Skeletal muscle tissue (tissue), 4 donors: ENCODE measurements around the gene CYBRD1. TPM values are rescaled to one million over a fixed set of nuclear protein-coding genes. Genes with fewer than 3 reads are reported as not detected.

Experiments
- H3K27ac ChIP-seq: one replicate; pipeline ENCODE4 v1.7.0; 2013; ENCODE audit warnings: mild to moderate bottlenecking, low read depth, low read length, inconsistent platforms
- H3K27me3 ChIP-seq, 3 donors: one replicate each; pipeline ENCODE4 v1.7.0; 2013; ENCODE audit warnings: low read length in 3 of 3; ENCODE audit not compliant: control insufficient read depth in 3 of 3, insufficient read depth in 3 of 3
- H3K36me3 ChIP-seq, 3 donors: one replicate each; pipeline ENCODE4 v1.7.0; 2013; ENCODE audit warnings: low read length in 3 of 3; ENCODE audit not compliant: control insufficient read depth in 3 of 3, insufficient read depth in 3 of 3
- H3K4me1 ChIP-seq, 3 donors: one replicate each; pipeline ENCODE4 v1.7.0; 2013; ENCODE audit warnings: low read length in 3 of 3, mild to moderate bottlenecking in 3 of 3; ENCODE audit not compliant: control insufficient read depth in 3 of 3, insufficient read depth in 3 of 3
- H3K4me3 ChIP-seq, 3 donors: one replicate each; pipeline ENCODE4 v1.7.0; 2013; ENCODE audit warnings: low read length in 3 of 3
- H3K9ac ChIP-seq, 3 donors: one replicate each; pipeline ENCODE4 v1.7.0; 2013; ENCODE audit warnings: low read length in 3 of 3, mild to moderate bottlenecking in 3 of 3, moderate library complexity in 2 of 3, low read depth in 1 of 3
- H3K9me3 ChIP-seq, 3 donors: one replicate each; pipeline ENCODE4 v1.7.0; 2013; ENCODE audit warnings: low read length in 3 of 3; ENCODE audit not compliant: control insufficient read depth in 3 of 3
- total RNA-seq: library from RNA; depleted of rRNA; stranded (reverse); fragments of >200 nt; gene quantifications from one replicate; pipeline ENCODE4 v1.2.3, GENCODE V29; 2014
- donor health status: Osteomylitis.

Gene CYBRD1
- total RNA-seq, 1 donor from 2014 or later: 89.2 TPM

DNA sequence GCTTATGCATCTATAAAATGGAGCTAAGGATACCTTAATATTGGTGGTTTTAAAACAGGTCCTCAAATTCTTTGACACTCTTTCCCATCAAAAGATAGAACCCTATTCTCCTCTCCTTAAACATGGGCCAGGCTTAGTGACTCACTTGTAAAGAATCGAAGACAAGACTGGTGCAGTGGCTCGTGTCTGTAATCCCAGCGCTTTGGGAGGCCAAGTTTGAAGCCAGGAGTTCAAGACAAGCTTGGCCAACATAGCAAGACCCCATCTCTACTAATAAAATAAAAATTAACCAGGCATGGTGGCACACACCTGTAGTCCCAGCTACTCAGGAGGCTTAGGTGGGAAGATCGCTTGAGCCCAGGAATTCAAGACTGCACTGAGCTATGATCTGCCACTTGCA, 44.5 kb downstream of the CYBRD1 start:
- Histone ChIP-seq H3K36me3 (no peaks in the 10 kb centered on the region), H3K4me1 (no peaks in the 10 kb centered on the region), H3K27ac (no peak overlapping the region), H3K9ac (no peak overlapping the region), H3K9me3 (no peaks in the 10 kb centered on the region), H3K27me3 (no peaks in the 10 kb centered on the region), H3K4me3 (no peak overlapping the region)

DNA sequence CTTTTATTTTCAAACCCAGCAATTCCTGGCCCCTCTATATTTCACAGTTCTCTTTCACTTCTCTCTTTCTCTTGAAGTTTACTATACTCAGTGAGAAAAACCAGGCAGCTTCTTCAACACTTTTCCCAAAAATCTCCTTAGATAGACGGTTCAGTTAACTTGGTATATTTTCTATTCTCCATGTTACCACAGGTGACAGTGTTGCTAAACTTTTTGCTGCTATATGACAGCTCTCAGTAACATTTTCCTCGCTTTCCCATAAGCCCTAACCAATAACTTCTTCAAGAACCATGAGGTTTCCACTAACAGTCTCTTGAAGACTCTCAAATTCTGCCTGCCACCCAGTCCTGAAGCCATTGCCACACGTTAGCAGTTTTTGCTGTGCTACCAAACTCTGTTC, 45.8 kb downstream of the CYBRD1 start:
- Histone ChIP-seq H3K27me3 (no peaks in the 10 kb centered on the region), H3K36me3 (no peaks in the 10 kb centered on the region), H3K4me1 (no peaks in the 10 kb centered on the region), H3K4me3 (no peak overlapping the region), H3K9ac (no peak overlapping the region), H3K9me3 (no peaks in the 10 kb centered on the region), H3K27ac (no peak overlapping the region)

DNA sequence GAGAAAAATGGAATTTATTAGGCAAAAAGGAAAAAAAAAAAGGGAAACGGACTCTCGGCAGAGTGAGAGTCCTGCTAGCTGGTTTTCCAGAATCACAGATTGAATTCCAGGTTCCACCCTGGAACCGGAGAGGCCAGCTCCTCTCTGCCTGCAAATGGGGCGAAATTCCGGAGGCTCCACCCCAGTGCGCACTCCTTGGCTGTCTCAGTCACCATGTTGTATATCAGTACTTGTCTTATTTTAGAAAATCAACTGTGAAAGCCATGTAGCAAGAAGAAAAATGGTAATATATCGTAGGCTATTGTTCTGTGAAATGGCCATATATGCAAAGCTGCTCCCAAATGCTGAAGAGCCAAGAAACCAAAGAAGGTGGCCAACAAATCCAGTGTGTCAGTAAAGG, 49.4 kb downstream of the CYBRD1 start:
- Histone ChIP-seq H3K27ac (no peak overlapping the region), H3K27me3 (no peaks in the 10 kb centered on the region), H3K4me3 (no peak overlapping the region), H3K9me3 (no peaks in the 10 kb centered on the region), H3K36me3 (no peaks in the 10 kb centered on the region), H3K9ac (no peak overlapping the region), H3K4me1 (no peaks in the 10 kb centered on the region)

DNA sequence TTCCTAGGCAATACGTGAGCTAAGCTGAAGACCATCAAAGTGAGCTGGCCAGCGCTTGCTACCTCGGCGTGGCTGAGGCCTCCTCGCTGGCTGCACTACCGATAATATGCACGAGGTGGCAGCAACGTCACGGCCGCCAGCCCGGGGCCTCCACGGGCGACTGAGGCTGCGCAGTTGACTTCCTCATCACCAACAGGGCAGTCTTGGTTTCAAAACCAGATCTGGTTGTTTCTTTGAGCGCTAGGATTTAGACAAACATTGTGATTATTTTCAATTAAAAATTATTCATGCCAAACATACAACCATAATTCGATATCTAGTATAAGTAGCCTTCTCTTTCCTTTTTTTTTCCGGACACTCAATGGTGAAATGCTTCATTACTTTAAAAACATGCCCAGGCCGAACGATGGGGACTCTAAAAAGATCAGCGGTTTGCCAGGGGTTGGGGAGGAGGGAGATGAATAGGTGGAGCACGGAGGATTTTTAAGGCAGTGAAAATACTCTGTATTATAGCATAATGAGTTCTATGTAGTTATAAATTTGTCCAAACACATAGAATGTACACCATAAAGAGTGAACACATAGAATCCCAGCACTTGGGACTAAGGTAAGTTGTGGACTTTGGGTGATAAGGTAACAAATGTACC, 52.0 kb downstream of the CYBRD1 start:
- Histone ChIP-seq H3K27ac (no peak overlapping the region), H3K36me3 (no peaks in the 10 kb centered on the region), H3K27me3 (no peaks in the 10 kb centered on the region), H3K9me3 (no peaks in the 10 kb centered on the region), H3K4me1 (no peaks in the 10 kb centered on the region), H3K4me3 (no peak overlapping the region), H3K9ac (no peak overlapping the region)

DNA sequence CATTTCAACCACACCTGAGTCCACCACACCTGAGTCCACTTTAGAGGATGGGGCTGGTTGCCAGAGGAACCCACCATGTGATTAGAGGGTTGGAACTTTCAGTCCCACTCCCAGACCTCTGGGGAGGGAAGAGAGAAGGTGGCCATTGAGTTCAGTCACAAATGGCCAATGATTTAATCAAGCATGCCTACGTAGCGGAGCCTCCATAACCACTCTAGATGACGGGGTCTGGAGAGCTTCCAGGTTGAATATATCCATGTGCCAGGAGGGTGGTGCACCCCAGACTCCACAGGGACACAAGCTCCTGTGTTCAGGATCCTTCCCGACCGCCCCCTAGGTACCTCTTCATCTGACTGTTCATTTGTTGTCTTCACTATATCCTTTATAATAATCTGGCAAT, 53.3 kb downstream of the CYBRD1 start:
- H3K9ac ChIP-seq: no peak overlapping the region
- no peaks in the 10 kb centered on the region for H3K27me3 ChIP-seq
- H3K4me1 ChIP-seq: no peaks in the 10 kb centered on the region
- H3K36me3 ChIP-seq: no peaks in the 10 kb centered on the region
- H3K27ac ChIP-seq: no peak overlapping the region
- no peak overlapping the region for H3K4me3 ChIP-seq
- H3K9me3 ChIP-seq: no peaks in the 10 kb centered on the region

DNA sequence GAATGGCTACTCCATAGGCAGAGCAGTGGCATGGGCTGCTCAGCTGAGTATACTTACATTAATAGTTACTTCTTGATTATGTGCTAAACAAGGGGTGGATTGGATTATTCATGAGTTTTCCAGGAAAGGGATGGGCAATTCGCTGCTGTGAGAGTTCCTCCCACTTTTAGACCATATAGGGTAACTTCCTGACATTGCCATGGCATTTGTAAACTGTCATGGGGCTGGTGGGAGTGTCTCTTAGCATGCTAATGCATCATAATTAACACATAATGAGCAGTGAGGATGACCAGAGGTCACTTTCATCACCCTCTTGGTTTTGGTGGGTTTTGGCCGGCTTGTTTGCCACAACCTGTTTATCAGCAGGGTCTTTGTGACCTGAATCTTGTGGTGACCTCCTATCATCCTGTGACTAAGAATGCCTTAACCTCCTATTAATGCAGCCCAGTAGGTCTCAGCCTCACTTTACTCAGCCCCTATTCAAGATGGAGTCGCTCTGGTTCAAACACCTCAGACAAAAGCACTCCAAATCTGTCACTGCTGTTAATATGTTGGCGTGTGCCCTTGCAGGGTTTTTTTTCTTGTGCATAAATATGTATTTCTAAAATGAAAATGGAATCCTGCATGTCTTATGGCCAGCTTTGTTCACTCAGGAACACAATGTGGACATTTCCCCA, 56.0 kb downstream of the CYBRD1 start:
- no peaks in the 10 kb centered on the region for H3K9me3 ChIP-seq
- H3K4me3 ChIP-seq: no peak overlapping the region
- no peaks in the 10 kb centered on the region for H3K4me1 ChIP-seq
- no peak overlapping the region for H3K27ac ChIP-seq
- H3K36me3 ChIP-seq: no peaks in the 10 kb centered on the region
- H3K9ac ChIP-seq: no peak overlapping the region
- H3K27me3 ChIP-seq: no peaks in the 10 kb centered on the region

DNA sequence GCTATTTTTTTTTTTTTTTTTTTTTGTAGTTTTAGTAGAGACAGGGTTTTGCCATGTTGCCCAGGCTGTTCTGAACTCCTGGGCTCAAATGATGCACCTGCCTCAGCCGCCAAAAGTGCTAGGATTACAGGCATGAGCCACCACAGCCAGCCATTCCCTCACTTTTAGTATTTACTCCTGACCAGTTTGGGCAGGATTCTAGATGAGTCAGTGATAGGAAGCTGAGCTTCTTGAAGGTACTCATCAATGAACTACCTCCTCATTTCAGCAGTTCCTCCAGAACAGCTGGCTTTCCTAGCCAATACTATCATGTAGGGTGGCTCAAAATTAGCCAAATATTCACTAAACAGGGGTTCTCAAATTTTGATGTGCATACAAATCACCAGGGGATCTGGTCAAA, 57.2 kb downstream of the CYBRD1 start:
- no peaks in the 10 kb centered on the region for H3K27me3 ChIP-seq
- no peaks in the 10 kb centered on the region for H3K36me3 ChIP-seq
- no peak overlapping the region for H3K9ac ChIP-seq
- no peaks in the 10 kb centered on the region for H3K4me1 ChIP-seq
- H3K4me3 ChIP-seq: no peak overlapping the region
- no peaks in the 10 kb centered on the region for H3K9me3 ChIP-seq
- no peak overlapping the region for H3K27ac ChIP-seq

DNA sequence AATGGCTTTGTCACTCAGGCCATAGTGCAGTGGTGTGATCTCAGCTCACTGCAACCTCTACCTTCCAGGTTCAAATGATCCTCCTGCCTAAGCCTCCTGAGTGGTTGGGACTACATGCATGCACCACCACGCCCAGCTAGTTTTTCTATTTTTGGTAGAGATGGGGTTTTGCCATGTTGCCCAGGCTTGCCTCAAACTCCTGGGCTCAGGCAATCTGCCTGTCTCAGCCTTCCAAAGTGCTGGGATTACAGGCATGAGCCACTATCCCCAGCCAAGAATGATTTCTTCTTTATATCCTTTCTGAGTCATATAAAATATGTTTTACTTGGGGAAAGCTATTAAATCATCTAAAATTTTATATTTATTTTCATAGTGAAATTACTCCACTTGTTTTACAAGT, 61.3 kb downstream of the CYBRD1 start:
- no peak overlapping the region for H3K4me3 ChIP-seq
- no peaks in the 10 kb centered on the region for H3K27me3 ChIP-seq
- H3K4me1 ChIP-seq: no peaks in the 10 kb centered on the region
- H3K36me3 ChIP-seq: no peaks in the 10 kb centered on the region
- no peak overlapping the region for H3K27ac ChIP-seq
- H3K9me3 ChIP-seq: no peaks in the 10 kb centered on the region
- no peak overlapping the region for H3K9ac ChIP-seq

DNA sequence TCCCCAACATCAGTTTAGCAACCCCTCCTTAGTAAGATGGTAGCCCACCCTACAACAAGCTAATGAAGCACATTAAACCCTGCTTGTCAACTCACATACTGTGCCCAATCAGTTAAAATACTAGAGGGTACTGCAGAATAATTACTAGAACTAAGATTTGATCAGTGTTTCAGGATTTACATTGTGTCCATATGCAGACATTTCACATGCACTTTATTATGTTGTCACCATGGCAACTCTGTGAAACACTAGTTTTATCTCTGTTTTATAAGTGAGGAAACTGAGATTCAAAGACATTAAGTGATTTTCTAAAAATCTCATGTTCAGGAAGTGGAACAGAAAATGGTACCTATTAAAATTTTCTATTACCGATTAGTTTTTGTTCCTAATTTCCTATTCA, 61.7 kb downstream of the CYBRD1 start:
- Histone ChIP-seq H3K27ac (no peak overlapping the region), H3K36me3 (no peaks in the 10 kb centered on the region), H3K9ac (no peak overlapping the region), H3K4me3 (no peak overlapping the region), H3K9me3 (no peaks in the 10 kb centered on the region), H3K27me3 (no peaks in the 10 kb centered on the region), H3K4me1 (no peaks in the 10 kb centered on the region)

DNA sequence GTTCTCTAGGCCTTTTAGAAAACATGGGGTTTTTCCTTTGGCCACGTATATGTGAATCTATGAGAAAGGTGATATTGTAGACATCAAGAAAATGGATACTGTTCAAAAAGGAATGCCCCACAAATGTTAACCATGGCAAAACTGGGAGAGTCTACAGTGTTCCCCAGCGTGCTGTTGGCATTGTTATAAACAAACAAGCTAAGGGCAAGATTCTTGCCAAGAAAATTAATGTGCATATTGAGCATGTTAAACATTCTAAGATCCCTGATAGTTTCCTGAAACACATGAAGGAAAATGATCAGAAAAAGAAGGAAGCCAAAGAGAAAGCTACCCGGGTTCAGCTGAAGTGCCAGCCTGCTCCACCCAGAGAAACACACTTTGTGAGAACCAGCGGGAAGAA, 64.9 kb downstream of the CYBRD1 start:
- H3K9ac ChIP-seq: no peak overlapping the region
- H3K4me3 ChIP-seq: no peak overlapping the region
- no peak overlapping the region for H3K27ac ChIP-seq
- no peaks in the 10 kb centered on the region for H3K36me3 ChIP-seq
- peaks cover 0 to 2% (median 0%) of the 10 kb centered on the region in 3 donors for H3K9me3 ChIP-seq
- H3K4me1 ChIP-seq: no peaks in the 10 kb centered on the region
- H3K27me3 ChIP-seq: no peaks in the 10 kb centered on the region
